Panc1 (cell line): Measurements from ENCODE around the gene PDCD11. TPM values are rescaled to one million over a fixed set of nuclear protein-coding genes. Genes with fewer than 3 reads are reported as not detected.

Source experiments
- ATAC-seq: fragments of 200-7000 bp; cut with Tn5 transposase; 2 replicates; pipeline ENCODE4 v1.9.1; 2020; ENCODE audit warnings: mild to moderate bottlenecking, moderate library complexity
- BruUV-seq: library from RNA; stranded (reverse); fragments of 400-500 nt; replicated peaks from 2 replicates; lab custom pipeline; 2021; lab: Mats Ljungman, UMichigan
- CTCF ChIA-PET: fragments of 300-600 bp; sonication (Branson Sonifier 250); formaldehyde crosslinking; loops from one replicate; lab custom pipeline; 2022; ENCODE audit warnings: antibody characterized with exemption; lab: Charles Lee
- POLR2A ChIA-PET: fragments of 300-600 bp; sonication (Branson Sonifier 250); formaldehyde crosslinking; loops from one replicate; lab custom pipeline; 2022; ENCODE audit warnings: antibody characterized with exemption; lab: Charles Lee
- DNase-seq: peaks from one replicate; pipeline ENCODE4 v3.0.0-alpha.2; 2010; ENCODE audit warnings: low read depth, low spot score
- H3K27ac ChIP-seq: 2 replicates; pipeline ENCODE4 v1.5.1; 2011; ENCODE audit warnings: mild to moderate bottlenecking, low read length, inconsistent platforms
- H3K27me3 ChIP-seq: fragments of 200-500 bp; sonication (Bioruptor generic); 2 replicates; pipeline ENCODE4 v1.6.0; 2014; ENCODE audit warnings: low read length, inconsistent platforms; ENCODE audit not compliant: control insufficient read depth, insufficient read depth
- H3K36me3 ChIP-seq: fragments of 200-500 bp; sonication (Bioruptor generic); 2 replicates; pipeline ENCODE4 v1.5.1; 2014; ENCODE audit warnings: inconsistent platforms, mild to moderate bottlenecking, low read length, moderate library complexity; ENCODE audit not compliant: control insufficient read depth, insufficient read depth
- H3K4me1 ChIP-seq: 2 replicates; pipeline ENCODE4 v1.5.1; 2011; ENCODE audit warnings: inconsistent platforms, mild to moderate bottlenecking, low read length, moderate library complexity; ENCODE audit not compliant: control insufficient read depth, insufficient read depth
- H3K4me3 ChIP-seq, 2 experiments: 2 replicates each; pipeline ENCODE4 v1.5.1; 2011 to 2012; ENCODE audit warnings: low read depth in 2 of 2, low read length in 2 of 2, mild to moderate bottlenecking in 2 of 2, inconsistent platforms in 1 of 2, moderate library complexity in 1 of 2
- H3K9me3 ChIP-seq: fragments of 200-500 bp; sonication (Bioruptor generic); 2 replicates; pipeline ENCODE4 v1.5.1; 2014; ENCODE audit warnings: low read depth, mild to moderate bottlenecking, inconsistent platforms, low read length, moderate library complexity; ENCODE audit not compliant: control insufficient read depth, insufficient read depth
- CTCF ChIP-seq: fragments of 450-650 bp; IDR thresholded peaks from 2 replicates; pipeline ENCODE4 v1.5.1; 2017; ENCODE audit warnings: mild to moderate bottlenecking
- POLR2AphosphoS5 ChIP-seq: IDR thresholded peaks from 2 replicates; pipeline ENCODE4 v1.6.1; 2012; ENCODE audit warnings: mild to moderate bottlenecking, low read depth, low read length, moderate library complexity
- REST ChIP-seq, 2 experiments: IDR thresholded peaks; 2 replicates each; pipeline ENCODE4 v1.6.1; 2011 to 2012; ENCODE audit warnings: low read depth in 2 of 2, control low read depth in 1 of 2, low read length in 1 of 2, mild to moderate bottlenecking in 1 of 2, moderate library complexity in 1 of 2; ENCODE audit not compliant: insufficient read depth in 1 of 2
- SIN3A ChIP-seq: IDR thresholded peaks from 2 replicates; pipeline ENCODE4 v1.6.1; 2012; ENCODE audit warnings: low read depth, mild to moderate bottlenecking, low read length, moderate library complexity, borderline replicate concordance; ENCODE audit not compliant: insufficient read depth
- TCF7L2 ChIP-seq: IDR thresholded peaks from 2 replicates; pipeline ENCODE4 v1.6.1; 2011; ENCODE audit warnings: mild to moderate bottlenecking, low read depth, low read length, inconsistent platforms
- in situ Hi-C: cut with HindIII; loops from 2 replicates; pipeline ENCODE4 v1.10.0; 2016; ENCODE audit warnings: low sequenced_read_pairs, low pct_unique_long_range_greater_than_20kb
- intact Hi-C: fragments of 100-400 bp; cut with micrococcal nuclease; formaldehyde crosslinking; loops from one replicate; pipeline ENCODE4 v1.10.0; 2022; ENCODE audit not compliant: unreplicated experiment
- total RNA-seq: library from RNA; stranded (reverse); gene quantifications from one replicate; pipeline ENCODE4 v1.2.1, GENCODE V29; 2021; ENCODE audit not compliant: unreplicated experiment

Gene PDCD11
- total RNA-seq, 1 experiment from 2014 or later: 92.8 TPM

- Histone ChIP-seq H3K9me3 (no peaks in the 10 kb centered on the region), H3K36me3 (no peaks in the 10 kb centered on the region), H3K27ac (no peak overlapping the region), H3K4me1 (peaks cover 8% of the 10 kb centered on the region; the same call in 1 of the 2 replicates), H3K27me3 (peaks cover 37% of the 10 kb centered on the region), H3K4me3 (peak overlapping the region; percentile 26 to 39)
- intact Hi-C loops: no loop called here
- POLR2A ChIA-PET: no interaction called here
- CTCF ChIA-PET: interaction anchor here (0.6 kb wide), 1 partner anchor 228 kb away, joined by 5 read pairs; no protein-coding TSS in a partner anchor
- in situ Hi-C loops: no loop called here
- no peak for DNase-seq
- ATAC-seq: peak; percentile 25
- no TSS peak for BruUV-seq
- TF ChIP-seq REST (IDR thresholded peaks at IDR 0.05; ENCODE audit: insufficient read depth in 1 of 2, low read depth in 2 of 2, low read length in 1 of 2) (no peak), TCF7L2 (no peak), SIN3A (no peak), POLR2AphosphoS5 (no peak), CTCF (no peak)
Observed at GRCh38 chr10:103493916-103494877, 97.8 kb downstream of the PDCD11 start.

- Histone ChIP-seq H3K4me1 (peaks cover 8% of the 10 kb centered on the region; the same call in 1 of the 2 replicates), H3K27me3 (peaks cover 37% of the 10 kb centered on the region), H3K9me3 (no peaks in the 10 kb centered on the region), H3K36me3 (no peaks in the 10 kb centered on the region), H3K4me3 (no peak overlapping the region), H3K27ac (no peak overlapping the region)
- TF ChIP-seq TCF7L2: no peak
- no peak for TF ChIP-seq CTCF
- TF ChIP-seq SIN3A: no peak
- no peak for TF ChIP-seq REST (IDR thresholded peaks at IDR 0.05; ENCODE audit: insufficient read depth in 1 of 2, low read depth in 2 of 2, low read length in 1 of 2)
- TF ChIP-seq POLR2AphosphoS5: no peak
- intact Hi-C loops: no loop called here
- ATAC-seq (no peak), DNase-seq (no peak)
- ChIA-PET POLR2A (no interaction called here), CTCF (no interaction called here)
- in situ Hi-C loops: no loop called here
- BruUV-seq: no TSS peak
Observed at GRCh38 chr10:103495321-103495720, 98.9 kb downstream of the PDCD11 start.
